ENCODE data around the gene INPP5A.

Gene INPP5A

DNA sequence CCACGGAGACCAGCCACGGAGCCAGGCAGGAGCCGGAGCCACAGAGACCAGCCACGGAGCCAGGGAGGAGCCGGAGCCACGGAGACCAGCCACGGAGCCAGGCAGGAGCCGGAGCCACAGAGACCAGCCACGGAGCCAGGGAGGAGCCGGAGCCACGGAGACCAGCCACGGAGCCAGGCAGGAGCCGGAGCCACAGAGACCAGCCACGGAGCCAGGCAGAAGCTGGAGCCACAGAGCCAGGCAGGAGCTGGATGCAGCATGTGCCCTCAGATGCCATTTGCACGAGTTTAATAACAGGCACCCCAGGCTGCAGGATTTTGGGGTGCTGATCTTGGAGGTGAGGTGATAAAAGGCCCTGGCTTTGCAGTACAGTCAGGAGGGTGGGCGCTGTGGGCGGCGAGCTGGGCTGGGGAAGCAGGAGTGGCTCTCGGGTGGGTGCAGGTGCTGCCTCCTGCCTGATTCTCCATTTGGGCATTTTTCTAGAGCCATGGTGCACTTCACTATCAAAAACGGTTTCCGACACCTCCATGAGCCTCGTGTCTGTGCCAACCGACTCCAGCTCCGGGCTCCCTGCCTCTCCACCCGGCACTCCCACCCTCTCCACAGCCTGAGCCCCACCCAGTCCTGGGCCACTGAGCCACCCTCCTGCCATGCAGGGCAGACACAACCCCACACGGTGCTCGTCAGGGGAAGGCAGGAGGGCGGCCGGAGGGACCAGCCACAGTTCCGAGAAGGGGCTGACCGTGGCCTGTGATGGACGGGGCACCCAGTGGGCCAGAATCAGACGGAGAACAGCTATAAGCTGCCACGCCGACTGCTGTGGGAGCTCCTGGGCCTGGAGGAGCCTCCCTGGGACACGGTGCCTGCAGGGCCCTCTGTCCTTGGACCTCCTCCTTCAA is 289.2 kb downstream of the INPP5A start:
- Histone ChIP-seq H3K4me3 (no peak overlapping the region), H3K27ac (no peak overlapping the region)

GRCh38 chr10:132827423-132827789 is 289.8 kb downstream of the INPP5A start:
- Histone ChIP-seq H3K27ac (no peak overlapping the region), H3K4me3 (no peak overlapping the region)

DNA sequence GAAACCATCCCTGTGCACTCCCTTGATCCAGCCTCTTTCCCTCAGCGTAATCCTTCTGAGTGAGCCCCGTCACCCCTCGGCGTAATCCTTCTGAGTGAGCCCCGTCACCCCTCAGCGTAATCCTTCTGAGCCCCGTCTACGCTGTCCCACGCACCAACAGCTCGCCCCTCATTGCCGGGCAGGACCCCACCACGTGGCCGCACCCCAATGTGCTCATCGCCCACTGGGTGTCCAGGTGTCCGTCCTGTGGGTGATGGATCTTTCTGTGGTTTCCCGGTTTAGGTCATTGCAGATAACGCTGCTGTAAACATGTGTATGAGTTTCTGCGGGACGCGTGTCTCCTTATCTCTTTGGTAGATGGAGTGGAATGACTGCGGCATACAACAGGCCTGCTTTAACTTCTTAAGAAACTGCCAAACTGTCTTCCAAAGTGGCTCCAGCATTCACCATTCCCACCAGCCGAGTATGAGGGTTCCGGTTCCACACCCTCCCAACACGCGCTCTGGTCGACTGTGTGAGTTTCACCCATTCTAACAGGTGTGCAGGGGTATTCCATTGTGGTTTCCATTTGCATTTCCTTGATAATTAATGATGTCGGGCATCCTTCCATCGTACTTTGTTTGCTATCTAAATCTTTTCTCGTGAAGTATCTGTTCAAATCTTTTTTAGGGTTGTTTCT is 290.4 kb downstream of the INPP5A start:
- H3K27ac ChIP-seq: no peak overlapping the region
- no peak overlapping the region for H3K4me3 ChIP-seq

DNA sequence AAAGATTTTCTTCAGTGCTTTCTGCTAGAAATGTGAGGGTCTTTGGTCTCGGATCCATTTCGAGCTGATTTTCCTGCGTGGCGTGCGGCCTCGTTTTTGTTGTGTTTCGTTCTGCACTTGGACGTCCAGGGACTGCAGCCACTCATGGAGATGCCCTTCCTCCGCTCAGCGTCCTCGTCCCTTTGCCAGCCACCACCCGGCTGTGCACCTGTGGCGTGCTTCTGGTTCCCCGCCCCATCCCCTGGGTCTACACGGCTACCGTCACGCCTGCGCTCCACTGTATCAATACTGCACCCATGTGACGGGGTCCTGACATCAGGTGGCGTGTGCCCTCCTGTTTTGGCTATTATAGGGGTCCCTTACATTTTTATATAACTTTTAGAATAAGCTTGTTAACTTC is 291.1 kb downstream of the INPP5A start:
- Histone ChIP-seq H3K4me3 (no peak overlapping the region), H3K27ac (no peak overlapping the region)

DNA sequence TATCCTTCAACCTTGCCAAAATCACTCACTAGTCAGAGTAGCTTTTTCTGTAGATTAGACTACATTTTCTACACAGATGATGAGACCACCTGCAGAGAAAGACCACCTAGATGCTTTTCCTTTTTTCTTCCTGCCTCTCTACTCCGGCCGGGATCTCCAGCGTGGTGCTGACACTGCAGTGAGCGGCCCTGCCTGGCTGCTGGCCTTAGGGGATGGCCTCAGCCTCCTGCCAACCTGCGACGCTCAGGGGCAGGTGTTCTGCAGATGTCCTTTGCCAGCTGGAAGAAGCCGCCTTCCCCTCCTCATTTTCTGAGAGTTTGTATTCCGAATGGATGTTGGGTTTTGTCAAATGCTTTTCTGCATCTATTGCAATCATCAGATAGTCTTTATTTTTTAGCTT is 291.8 kb downstream of the INPP5A start:
- Histone ChIP-seq H3K4me3 (no peak overlapping the region), H3K27ac (no peak overlapping the region)

DNA sequence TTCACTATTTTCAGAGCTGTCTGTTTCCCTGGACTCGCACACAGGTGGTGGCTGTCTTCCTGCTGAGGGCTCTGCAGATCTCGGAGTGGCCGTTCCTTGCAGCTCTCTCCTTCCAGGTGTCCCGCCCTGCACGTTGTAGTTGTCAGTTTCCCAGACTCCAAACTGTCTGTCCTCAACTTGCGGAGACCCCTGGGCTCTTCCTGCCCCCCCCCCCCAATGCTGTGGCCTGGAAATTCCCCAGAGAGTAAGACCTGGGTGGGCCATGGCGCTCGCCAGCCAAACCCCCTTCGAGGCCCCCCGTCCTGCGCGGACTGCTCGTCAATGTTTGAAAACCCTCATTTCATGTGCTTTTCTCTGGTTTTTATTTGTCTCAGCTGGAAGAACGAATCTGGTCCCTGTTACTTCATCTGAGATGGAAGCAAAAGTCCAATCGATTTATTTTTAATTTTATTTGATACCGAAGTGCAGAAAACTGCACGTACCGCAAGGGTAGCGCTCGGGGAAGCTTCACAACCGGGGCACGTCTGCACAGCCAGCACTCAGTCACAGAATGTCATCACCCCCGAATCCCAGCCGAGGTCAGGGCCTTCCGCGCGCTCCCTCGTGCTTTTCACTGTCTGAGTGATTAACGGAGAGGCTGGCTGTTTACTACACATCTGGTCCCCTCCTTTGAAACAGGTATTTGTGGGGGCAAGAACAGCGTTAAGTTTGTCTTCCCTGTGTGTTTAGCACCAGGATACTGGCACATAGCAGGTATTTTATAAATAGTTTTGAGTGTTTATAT is 294.8 kb downstream of the INPP5A start:
- no peak overlapping the region for H3K27ac ChIP-seq
- no peak overlapping the region for H3K4me3 ChIP-seq

Data from skin epidermis (tissue), 12 donors.